CD14-positive monocyte (primary cell): ENCODE results near the gene FAM162A. TPM values are rescaled to one million over a fixed set of nuclear protein-coding genes. Genes with fewer than 3 reads are reported as not detected.

Source experiments
- DNase-seq, 3 donors: peaks; one replicate each; pipeline ENCODE4 v3.0.0-alpha.2; 2011 to 2022
- H2AFZ ChIP-seq: 2 replicates; pipeline ENCODE4 v1.6.0; 2012; ENCODE audit warnings: mild to moderate bottlenecking, low read depth, low read length, inconsistent platforms; ENCODE audit not compliant: insufficient read depth, poor library complexity, severe bottlenecking
- H3K27ac ChIP-seq, 2 donors: 1 replicate in 1 of 2; 2 replicates in 1 of 2; pipeline ENCODE4 v1.5.1; 2012 to 2013; ENCODE audit warnings: low read length in 2 of 2, control low read depth in 1 of 2, inconsistent platforms in 1 of 2, low read depth in 1 of 2, mild to moderate bottlenecking in 1 of 2
- H3K27me3 ChIP-seq, 2 donors: one replicate each; pipeline versions ENCODE4 v1.6.0 to v1.6.1; 2011 to 2013; ENCODE audit warnings: low read length in 2 of 2; ENCODE audit not compliant: control insufficient read depth in 2 of 2, insufficient read depth in 2 of 2
- H3K36me3 ChIP-seq, 2 donors: replicated peaks in 1 of 2; 1 replicate in 1 of 2; 2 replicates in 1 of 2; pipeline versions ENCODE4 v1.5.1 to v1.6.1; 2012 to 2013; ENCODE audit warnings: low read length in 2 of 2, control low read depth in 1 of 2, inconsistent platforms in 1 of 2, mild to moderate bottlenecking in 1 of 2; ENCODE audit not compliant: insufficient read depth in 2 of 2, control insufficient read depth in 1 of 2
- H3K4me1 ChIP-seq, 2 donors: 1 replicate in 1 of 2; 2 replicates in 1 of 2; pipeline versions ENCODE4 v1.5.1 to v1.6.1; 2012 to 2013; ENCODE audit warnings: low read length in 2 of 2, control low read depth in 1 of 2, inconsistent platforms in 1 of 2, mild to moderate bottlenecking in 1 of 2, moderate library complexity in 1 of 2; ENCODE audit not compliant: insufficient read depth in 2 of 2, control insufficient read depth in 1 of 2
- H3K4me2 ChIP-seq: replicated peaks from 2 replicates; pipeline ENCODE3; 2012; ENCODE audit warnings: low read length, moderate library complexity, mild to moderate bottlenecking; ENCODE audit not compliant: poor library complexity, severe bottlenecking; ENCODE audit errors: extremely low read depth
- H3K4me3 ChIP-seq, 3 experiments: fragments of 200-600 bp in 1 of 3; sonication (generic) in 1 of 3; replicated peaks in 1 of 3; 1 replicate in 2 of 3; 2 replicates in 1 of 3; pipeline ENCODE4 v1.5.1; 2011 to 2013; ENCODE audit warnings: low read length in 3 of 3, mild to moderate bottlenecking in 3 of 3, control low read depth in 2 of 3, low read depth in 2 of 3, inconsistent platforms in 1 of 3, moderate library complexity in 1 of 3
- H3K79me2 ChIP-seq: 2 replicates; pipeline ENCODE4 v1.6.0; 2012; ENCODE audit warnings: mild to moderate bottlenecking, control low read depth, inconsistent platforms, low read length, moderate library complexity; ENCODE audit not compliant: insufficient read depth
- H3K9ac ChIP-seq: 2 replicates; pipeline ENCODE4 v1.6.0; 2017; ENCODE audit warnings: low read length, mild to moderate bottlenecking; ENCODE audit not compliant: insufficient read depth, poor library complexity, severe bottlenecking
- H3K9me3 ChIP-seq, 2 donors: replicated peaks in 1 of 2; 1 replicate in 1 of 2; 2 replicates in 1 of 2; pipeline versions ENCODE4 v1.5.1 to v1.6.1; 2012 to 2013; ENCODE audit warnings: low read length in 2 of 2, control low read depth in 1 of 2; ENCODE audit not compliant: control insufficient read depth in 1 of 2, insufficient read depth in 1 of 2
- H4K20me1 ChIP-seq: 2 replicates; pipeline ENCODE4 v1.6.0; 2012; ENCODE audit warnings: mild to moderate bottlenecking, low read length, control low read depth, moderate library complexity; ENCODE audit not compliant: insufficient read depth
- H3K27ac Mint-ChIP-seq, 7 donors: one replicate each; pipeline ENCODE4 v1.8.0; 2020; ENCODE audit warnings: mild to moderate bottlenecking in 7 of 7, mixed read lengths in 7 of 7, moderate library complexity in 6 of 7, inconsistent platforms in 2 of 7
- H3K27me3 Mint-ChIP-seq, 3 donors: one replicate each; pipeline ENCODE4 v1.8.0; 2021 to 2022; ENCODE audit warnings: low read depth in 3 of 3, mild to moderate bottlenecking in 3 of 3, mixed read lengths in 3 of 3, moderate library complexity in 3 of 3, inconsistent platforms in 1 of 3
- H3K36me3 Mint-ChIP-seq, 2 donors: one replicate each; pipeline ENCODE4 v1.8.0; 2020; ENCODE audit warnings: mixed read lengths in 2 of 2, inconsistent platforms in 1 of 2, mild to moderate bottlenecking in 1 of 2
- H3K4me1 Mint-ChIP-seq: one replicate; pipeline ENCODE4 v1.8.0; 2020; ENCODE audit warnings: mild to moderate bottlenecking, mixed read lengths
- H3K4me3 Mint-ChIP-seq, 2 donors: one replicate each; pipeline ENCODE4 v1.8.0; 2020; ENCODE audit warnings: mild to moderate bottlenecking in 2 of 2, mixed read lengths in 2 of 2, moderate library complexity in 1 of 2
- H3K9me3 Mint-ChIP-seq, 7 donors: one replicate each; pipeline ENCODE4 v1.8.0; 2020 to 2022; ENCODE audit warnings: mixed read lengths in 7 of 7, mild to moderate bottlenecking in 6 of 7, moderate library complexity in 6 of 7, inconsistent platforms in 2 of 7
- CTCF ChIP-seq: fragments of 200-600 bp; IDR thresholded peaks from one replicate; pipeline ENCODE4 v1.8.0; 2022; ENCODE audit warnings: antibody characterized with exemption, mild to moderate bottlenecking
- WGBS: methylation state at CpG from one replicate; pipeline ENCODE4 v1.1.5; 2013; ENCODE audit warnings: missing lambda C conversion rate; ENCODE audit not compliant: insufficient coverage; 5-methylcytosine and 5-hydroxymethylcytosine counted together
- intact Hi-C, 2 donors: fragments of 100-400 bp; cut with micrococcal nuclease; formaldehyde crosslinking; loops; one replicate each; pipeline versions ENCODE4 v1.15.0 to v1.15.1; 2023
- polyA plus RNA-seq, 3 donors: library from polyadenylated mRNA; depleted of rRNA in 1 of 3; unstranded in 2 of 3; stranded (reverse) in 1 of 3; fragments of 300-500 nt in 2 of 3; fragments of >200 nt in 1 of 3; fragmentation: Illumina TruSeq in 2 of 3; gene quantifications; 1 replicate in 2 of 3; 2 replicates in 1 of 3; pipeline ENCODE4 v1.2.3, GENCODE V29; 2012 to 2021

The FAM162A gene
- polyA plus RNA-seq, 3 donors: 6.8 to 28.5 (median 24.2) TPM

GRCh38 chr3:122410111-122410510 is 26.1 kb downstream of the FAM162A start:
- DNase-seq: no peak
- no CpG with 5 or more reads among the region's 4 CpGs for WGBS
- H3K27me3 ChIP-seq: no peaks in the 10 kb centered on the region
- peak overlapping the region; percentile 86 for H2AFZ ChIP-seq
- TF ChIP-seq CTCF: no peak
- H3K9me3 ChIP-seq: no peaks in the 10 kb centered on the region
- peak overlapping the region; percentile 82 for H3K4me2 ChIP-seq
- Mint-ChIP-seq H3K27me3 (no peaks in the 10 kb centered on the region), H3K4me1 (peaks cover 46% of the 10 kb centered on the region), H3K36me3 (peaks cover 14 to 31% of the 10 kb centered on the region in 2 donors), H3K9me3 (peaks cover 0 to 2% (median 0%) of the 10 kb centered on the region in 7 donors), H3K27ac (peak overlapping the region in 5 of 7 donors; percentile 70 to 99 (median 92)), H3K4me3 (peak overlapping the region in 1 of 2 donors; percentile 91)
- H3K4me1 ChIP-seq: peaks cover 27 to 31% of the 10 kb centered on the region in 2 donors
- H3K79me2 ChIP-seq: peaks cover 48% of the 10 kb centered on the region
- peak overlapping the region in 1 of 3 experiments; percentile 72 for H3K4me3 ChIP-seq
- intact Hi-C loops: loop anchor here (10.0 kb wide), 2 partner anchors 105 to 865 kb away; partner anchors contain the start of genes POLQ (in 2 of the 2) and KPNA1 (in 1 of the 2)
- H4K20me1 ChIP-seq: no peaks in the 10 kb centered on the region
- peak overlapping the region; percentile 56 to 93 for H3K27ac ChIP-seq
- no peak overlapping the region for H3K9ac ChIP-seq
- H3K36me3 ChIP-seq: peaks cover 4 to 28% of the 10 kb centered on the region in 2 donors

GRCh38 chr3:122410639-122411038 is 26.7 kb downstream of the FAM162A start:
- H3K4me1 Mint-ChIP-seq: peaks cover 49% of the 10 kb centered on the region
- no peak overlapping the region for H3K27ac Mint-ChIP-seq
- H3K79me2 ChIP-seq: peaks cover 54% of the 10 kb centered on the region
- TF ChIP-seq CTCF: no peak
- H3K9ac ChIP-seq: no peak overlapping the region
- no peaks in the 10 kb centered on the region for H4K20me1 ChIP-seq
- H3K4me3 Mint-ChIP-seq: no peak overlapping the region
- H3K27me3 Mint-ChIP-seq: no peaks in the 10 kb centered on the region
- peaks cover 4 to 25% of the 10 kb centered on the region in 2 donors for H3K36me3 ChIP-seq
- H3K9me3 ChIP-seq: no peaks in the 10 kb centered on the region
- peaks cover 0 to 2% (median 0%) of the 10 kb centered on the region in 7 donors for H3K9me3 Mint-ChIP-seq
- H3K4me3 ChIP-seq: no peak overlapping the region
- no peaks in the 10 kb centered on the region for H3K27me3 ChIP-seq
- WGBS: no CpG with 5 or more reads among the region's 6 CpGs
- peaks cover 12 to 30% of the 10 kb centered on the region in 2 donors for H3K36me3 Mint-ChIP-seq
- H3K27ac ChIP-seq: peak overlapping the region in 1 of 2 donors; percentile 93
- no peak overlapping the region for H2AFZ ChIP-seq
- DNase-seq: no peak
- H3K4me1 ChIP-seq: peaks cover 31 to 36% of the 10 kb centered on the region in 2 donors
- intact Hi-C loops: loop anchor here (10.0 kb wide), 2 partner anchors 104 to 866 kb away; partner anchors contain the start of genes POLQ (in 2 of the 2) and KPNA1 (in 1 of the 2)
- no peak overlapping the region for H3K4me2 ChIP-seq
